Nephron (organoid): ENCODE measurements around the gene FHOD3.

Experiments
- H3K27ac Mint-ChIP-seq, 3 experiments: 2 replicates each; pipeline ENCODE4 v1.8.0; 2020; ENCODE audit warnings: mixed read lengths in 3 of 3, mild to moderate bottlenecking in 2 of 3, moderate library complexity in 1 of 3
- H3K27me3 Mint-ChIP-seq: 2 replicates; pipeline ENCODE4 v1.8.0; 2021; ENCODE audit warnings: low read depth, mild to moderate bottlenecking, moderate library complexity, mixed read lengths
- H3K36me3 Mint-ChIP-seq: 2 replicates; pipeline ENCODE4 v1.8.0; 2020; ENCODE audit warnings: low read depth, mixed read lengths
- H3K4me1 Mint-ChIP-seq: 2 replicates; pipeline ENCODE4 v1.8.0; 2020; ENCODE audit warnings: mixed read lengths
- H3K4me3 Mint-ChIP-seq, 3 experiments: 2 replicates each; pipeline ENCODE4 v1.8.0; 2020; ENCODE audit warnings: mild to moderate bottlenecking in 3 of 3, mixed read lengths in 3 of 3, moderate library complexity in 2 of 3
- H3K9me3 Mint-ChIP-seq: 2 replicates; pipeline ENCODE4 v1.8.0; 2020; ENCODE audit warnings: mixed read lengths
- CTCF ChIP-seq, 3 experiments: fragments of 200-600 bp; sonication (generic); IDR thresholded peaks; one replicate each; pipeline ENCODE4 v1.5.0; 2021; ENCODE audit warnings: antibody characterized with exemption in 3 of 3; ENCODE audit not compliant: unreplicated experiment in 3 of 3

Gene FHOD3

GRCh38 chr18:36518839-36519238, 221.3 kb downstream of the FHOD3 start:
- TF ChIP-seq CTCF (IDR thresholded peaks at IDR 0.05; ENCODE audit: unreplicated experiment in 3 of 3): no peak
- H3K27ac Mint-ChIP-seq: no peak overlapping the region
- H3K4me1 Mint-ChIP-seq: peaks cover 29% of the 10 kb centered on the region
- no peaks in the 10 kb centered on the region for H3K9me3 Mint-ChIP-seq
- H3K4me3 Mint-ChIP-seq: no peak overlapping the region
- peaks cover 3% of the 10 kb centered on the region for H3K27me3 Mint-ChIP-seq
- H3K36me3 Mint-ChIP-seq: no peaks in the 10 kb centered on the region

DNA sequence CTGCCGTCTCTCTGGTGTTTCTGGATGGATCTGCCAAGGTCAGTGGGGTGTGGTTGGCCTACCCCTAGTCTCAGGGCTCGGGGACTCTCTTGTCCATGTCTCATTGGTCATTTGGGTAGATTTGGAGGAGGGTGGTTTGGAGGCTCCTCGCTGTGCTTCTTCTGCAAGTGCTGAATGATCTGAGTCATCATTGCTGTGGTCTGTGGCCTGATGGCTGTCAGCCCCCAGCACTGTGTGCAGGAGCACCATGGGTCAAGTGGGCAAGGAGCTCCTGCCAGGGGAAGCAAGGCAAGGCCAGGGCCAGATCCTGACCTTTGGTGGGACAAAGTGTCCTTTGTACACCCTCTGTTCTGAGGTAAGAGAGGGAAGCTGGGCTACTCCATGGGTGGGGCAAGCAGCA, 221.8 kb downstream of the FHOD3 start:
- Mint-ChIP-seq H3K4me3 (no peak overlapping the region), H3K4me1 (peaks cover 29% of the 10 kb centered on the region), H3K27ac (no peak overlapping the region), H3K27me3 (peaks cover 3% of the 10 kb centered on the region), H3K9me3 (no peaks in the 10 kb centered on the region), H3K36me3 (no peaks in the 10 kb centered on the region)
- TF ChIP-seq CTCF (IDR thresholded peaks at IDR 0.05; ENCODE audit: unreplicated experiment in 3 of 3): no peak

DNA sequence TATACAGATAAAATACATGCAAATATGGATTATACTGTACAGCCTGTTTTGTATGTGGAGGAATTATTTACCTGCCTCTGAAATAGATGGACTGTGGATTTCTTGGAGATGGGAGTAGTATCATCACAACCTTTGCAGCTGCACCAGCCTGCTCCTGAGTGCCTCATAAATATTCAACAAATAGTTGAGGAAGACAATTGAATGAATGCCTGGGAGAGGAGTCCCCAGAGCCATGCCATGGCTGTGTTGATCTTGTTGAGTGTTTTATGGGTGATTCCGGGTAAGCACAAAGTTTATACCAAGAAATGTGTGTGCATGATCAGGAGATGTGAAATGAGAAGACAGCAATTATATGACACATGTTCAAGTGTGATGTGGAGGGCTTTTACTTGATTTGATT, 225.0 kb downstream of the FHOD3 start:
- Mint-ChIP-seq H3K27ac (no peak overlapping the region), H3K36me3 (peaks cover 3% of the 10 kb centered on the region), H3K9me3 (no peaks in the 10 kb centered on the region), H3K4me1 (peaks cover 32% of the 10 kb centered on the region), H3K27me3 (peaks cover 3% of the 10 kb centered on the region), H3K4me3 (no peak overlapping the region)
- TF ChIP-seq CTCF (IDR thresholded peaks at IDR 0.05; ENCODE audit: unreplicated experiment in 3 of 3): no peak

DNA sequence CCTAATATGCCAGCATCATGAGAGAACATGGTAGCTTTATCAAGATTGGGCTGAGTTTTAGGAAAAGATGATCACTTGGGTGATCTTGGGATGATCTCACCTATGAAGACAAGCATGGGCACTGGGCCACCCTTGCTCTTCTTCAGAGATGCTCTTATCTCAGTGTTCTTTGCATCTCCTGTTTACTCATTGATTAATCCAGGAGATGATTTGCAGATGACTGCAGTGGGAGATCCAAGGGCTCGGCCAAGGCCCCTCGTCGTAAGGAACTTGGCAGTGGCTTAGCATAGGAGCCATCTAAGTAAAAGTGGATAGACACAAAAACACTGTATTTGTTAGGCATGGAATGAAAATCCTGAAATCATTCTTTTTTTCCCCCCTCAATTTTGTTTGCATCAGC, 228.4 kb downstream of the FHOD3 start:
- H3K36me3 Mint-ChIP-seq: peaks cover 3% of the 10 kb centered on the region
- no peak for TF ChIP-seq CTCF (IDR thresholded peaks at IDR 0.05; ENCODE audit: unreplicated experiment in 3 of 3)
- no peaks in the 10 kb centered on the region for H3K9me3 Mint-ChIP-seq
- no peak overlapping the region for H3K4me3 Mint-ChIP-seq
- H3K27ac Mint-ChIP-seq: no peak overlapping the region
- peaks cover 30% of the 10 kb centered on the region for H3K4me1 Mint-ChIP-seq
- peaks cover 3% of the 10 kb centered on the region for H3K27me3 Mint-ChIP-seq

- Mint-ChIP-seq H3K27ac (no peak overlapping the region), H3K4me1 (peaks cover 23% of the 10 kb centered on the region), H3K36me3 (peaks cover 3% of the 10 kb centered on the region), H3K9me3 (no peaks in the 10 kb centered on the region), H3K4me3 (no peak overlapping the region), H3K27me3 (no peaks in the 10 kb centered on the region)
- TF ChIP-seq CTCF (IDR thresholded peaks at IDR 0.05; ENCODE audit: unreplicated experiment in 3 of 3): no peak
These were observed 229.1 kb downstream of the FHOD3 start for GRCh38 chr18:36526611-36527010.

GRCh38 chr18:36527051-36527450, 229.5 kb downstream of the FHOD3 start:
- peaks cover 20% of the 10 kb centered on the region for H3K4me1 Mint-ChIP-seq
- no peaks in the 10 kb centered on the region for H3K27me3 Mint-ChIP-seq
- no peaks in the 10 kb centered on the region for H3K9me3 Mint-ChIP-seq
- no peak overlapping the region for H3K27ac Mint-ChIP-seq
- H3K36me3 Mint-ChIP-seq: peaks cover 3% of the 10 kb centered on the region
- no peak for TF ChIP-seq CTCF (IDR thresholded peaks at IDR 0.05; ENCODE audit: unreplicated experiment in 3 of 3)
- no peak overlapping the region for H3K4me3 Mint-ChIP-seq
